ENCODE results near the gene HSPA2.

Gene HSPA2

DNA sequence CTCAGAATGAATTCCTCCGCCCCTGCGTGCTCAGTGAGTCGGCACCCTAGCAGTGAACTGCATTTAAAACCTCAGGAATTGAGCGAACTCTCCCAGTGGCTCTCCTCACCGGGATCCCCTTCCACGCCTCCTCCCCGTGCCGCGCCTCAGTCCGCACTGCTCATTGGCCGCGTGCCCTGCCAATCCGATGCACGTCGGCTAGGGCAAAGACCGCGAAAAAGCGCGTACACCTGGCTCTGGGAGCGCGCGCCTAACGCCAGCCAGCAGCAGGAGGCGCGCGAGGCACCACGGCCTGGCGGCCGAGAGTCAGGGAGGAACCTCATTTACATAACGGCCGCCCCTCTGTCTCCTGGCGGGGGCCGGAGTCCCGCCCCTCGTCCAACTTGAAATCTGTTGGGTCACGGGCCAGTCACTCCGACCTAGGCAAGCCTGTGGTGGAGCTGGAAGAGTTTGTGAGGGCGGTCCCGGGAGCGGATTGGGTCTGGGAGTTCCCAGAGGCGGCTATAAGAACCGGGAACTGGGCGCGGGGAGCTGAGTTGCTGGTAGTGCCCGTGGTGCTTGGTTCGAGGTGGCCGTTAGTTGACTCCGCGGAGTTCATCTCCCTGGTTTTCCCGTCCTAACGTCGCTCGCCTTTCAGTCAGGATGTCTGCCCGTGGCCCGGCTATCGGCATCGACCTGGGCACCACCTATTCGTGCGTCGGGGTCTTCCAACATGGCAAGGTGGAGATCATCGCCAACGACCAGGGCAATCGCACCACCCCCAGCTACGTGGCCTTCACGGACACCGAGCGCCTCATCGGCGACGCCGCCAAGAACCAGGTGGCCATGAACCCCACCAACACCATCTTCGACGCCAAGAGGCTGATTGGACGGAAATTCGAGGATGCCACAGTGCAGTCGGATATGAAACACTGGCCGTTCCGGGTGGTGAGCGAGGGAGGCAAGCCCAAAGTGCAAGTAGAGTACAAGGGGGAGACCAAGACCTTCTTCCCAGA lies at the start of gene HSPA2:
Gene HSPA2 (plus strand): TSS at position 534 of the 995 bp plus-strand sequence. CDS start 109 bp downstream, at position 643.
- in situ Hi-C loops (cut with MboI; ENCODE audit: low sequenced_read_pairs): no loop called here

- in situ Hi-C loops (cut with MboI; ENCODE audit: low sequenced_read_pairs): no loop called here
These were observed 48.9 kb upstream of the HSPA2 start for GRCh38 chr14:64491637-64492036.

GRCh38 chr14:64493455-64493854 lies 47.1 kb upstream of the HSPA2 start:
- in situ Hi-C loops (cut with MboI; ENCODE audit: low sequenced_read_pairs): no loop called here

DNA sequence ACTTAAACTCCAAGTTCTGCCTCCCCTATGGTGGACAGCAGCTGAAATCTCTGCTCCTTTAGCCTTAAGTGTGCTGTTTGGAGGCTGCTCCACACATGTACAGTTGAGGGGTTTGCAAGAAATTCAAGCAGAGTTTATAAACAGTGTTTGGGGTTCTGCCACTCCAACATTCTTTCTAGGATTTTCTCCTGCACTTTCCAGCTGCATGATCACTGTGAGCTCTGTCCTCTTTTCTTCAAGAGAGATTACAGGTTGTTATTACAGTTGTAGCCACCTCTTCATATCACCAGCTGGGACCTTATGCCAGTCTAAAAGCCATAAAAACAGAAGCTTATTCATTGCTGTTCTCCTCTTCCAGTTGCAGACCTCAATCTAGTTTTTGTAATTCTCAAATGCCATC lies 45.3 kb upstream of the HSPA2 start:
- in situ Hi-C loops (cut with MboI; ENCODE audit: low sequenced_read_pairs): no loop called here

GRCh38 chr14:64496764-64497163 lies 43.8 kb upstream of the HSPA2 start:
- in situ Hi-C loops (cut with MboI; ENCODE audit: low sequenced_read_pairs): no loop called here

- in situ Hi-C loops (cut with MboI; ENCODE audit: low sequenced_read_pairs): no loop called here
These were observed 40.5 kb upstream of the HSPA2 start for GRCh38 chr14:64500088-64500487.

GRCh38 chr14:64501411-64502171 lies 39.0 kb upstream of the HSPA2 start:
- in situ Hi-C loops (cut with MboI; ENCODE audit: low sequenced_read_pairs): no loop called here

DNA sequence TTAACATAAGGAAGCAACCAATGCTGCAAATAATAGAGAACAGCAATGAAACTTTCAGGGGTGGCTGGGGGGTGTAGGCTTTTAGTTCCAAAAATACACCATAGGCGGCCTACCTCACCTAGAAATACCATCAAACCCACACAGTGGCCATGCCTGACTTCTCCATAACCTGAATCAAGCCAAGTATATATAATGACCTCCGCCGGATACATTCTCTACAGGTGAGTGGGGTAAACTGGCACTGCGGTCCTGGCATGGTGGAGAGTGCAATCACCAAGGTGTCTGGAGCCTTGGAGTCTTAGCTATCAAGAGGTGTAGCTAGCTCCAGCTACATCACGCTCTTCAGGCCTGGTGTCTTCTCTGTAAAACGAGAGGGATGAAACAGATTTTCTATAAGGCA lies 38.1 kb upstream of the HSPA2 start:
- in situ Hi-C loops (cut with MboI; ENCODE audit: low sequenced_read_pairs): no loop called here

GRCh38 chr14:64502887-64503433 lies 37.6 kb upstream of the HSPA2 start:
- in situ Hi-C loops (cut with MboI; ENCODE audit: low sequenced_read_pairs): no loop called here

- in situ Hi-C loops (cut with MboI; ENCODE audit: low sequenced_read_pairs): no loop called here
These were observed 36.9 kb upstream of the HSPA2 start, which contains the start of gene ZBTB25 for GRCh38 chr14:64503434-64504309. TSS of gene ZBTB25 (minus strand) at chr14:64503838. CDS start at chr14:64490533, 13,305 bp downstream.

- in situ Hi-C loops (cut with MboI; ENCODE audit: low sequenced_read_pairs): no loop called here
These were observed 36.1 kb upstream of the HSPA2 start, which contains the start of gene ZBTB1 for GRCh38 chr14:64504310-64504896. TSS of gene ZBTB1 (plus strand) at chr14:64504770. CDS start at chr14:64521505, 16,735 bp downstream.

DNA sequence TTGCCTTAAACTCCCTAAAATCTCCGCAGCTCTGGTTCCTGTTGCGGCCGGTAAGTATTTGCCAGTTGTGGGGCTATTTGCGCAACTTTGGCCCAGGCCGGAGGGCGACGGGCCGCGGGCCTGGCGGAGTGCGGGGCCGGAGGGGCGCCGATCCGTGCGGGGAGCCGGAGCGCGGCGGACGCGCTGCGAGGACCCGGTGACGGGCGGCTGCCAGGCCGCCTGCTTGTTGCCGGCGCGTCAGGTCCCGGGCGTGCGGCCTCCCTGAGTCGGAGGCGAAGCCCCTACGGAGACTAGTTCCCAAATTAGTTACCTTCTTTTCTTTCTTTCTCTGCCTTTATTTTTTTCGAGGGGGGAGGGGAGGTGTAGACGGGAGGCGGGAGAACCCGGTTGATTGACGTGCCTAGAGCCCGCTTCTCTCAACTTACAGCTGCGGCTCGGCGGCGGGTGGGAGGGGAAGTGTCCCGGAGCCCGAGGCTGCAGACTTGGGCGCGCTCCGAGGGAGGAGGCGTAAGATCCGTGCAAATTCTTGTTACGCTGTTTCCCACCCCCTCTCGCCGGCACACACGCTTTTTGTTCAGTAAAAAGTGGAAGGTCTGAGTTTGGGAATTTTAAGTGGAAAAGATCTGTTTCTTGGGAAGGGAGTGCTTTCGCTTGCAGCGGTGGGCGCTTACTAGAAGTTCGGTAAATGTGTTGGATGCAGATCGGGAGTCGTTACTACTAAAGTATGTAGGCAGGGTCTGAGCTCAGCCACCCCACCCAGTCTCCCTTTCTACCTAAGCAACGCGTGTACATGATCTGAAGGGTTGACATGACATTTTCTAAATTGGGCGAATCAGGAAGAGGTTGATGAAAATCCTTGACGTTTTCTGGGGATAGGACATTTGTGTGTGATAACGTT lies 35.4 kb upstream of the HSPA2 start:
- in situ Hi-C loops (cut with MboI; ENCODE audit: low sequenced_read_pairs): no loop called here

DNA sequence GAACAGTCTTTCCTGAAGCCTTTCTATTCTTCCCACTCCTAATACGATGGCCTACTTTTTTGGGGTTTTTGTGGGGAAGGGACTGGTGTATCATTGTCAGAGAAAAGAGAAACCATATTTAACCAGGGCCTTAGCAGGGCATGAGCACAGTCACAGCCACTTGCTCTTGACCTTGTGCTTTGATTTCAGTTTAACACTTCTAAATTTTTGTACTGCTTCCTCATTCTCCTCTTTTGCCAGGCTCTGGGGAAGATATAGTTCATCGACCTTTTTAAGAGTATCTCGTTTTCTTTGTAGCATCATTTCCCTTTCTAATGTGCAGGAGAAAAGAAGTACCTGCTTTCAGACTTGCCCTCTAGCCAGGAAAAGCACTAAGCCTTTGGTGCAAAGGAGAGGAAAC lies 33.8 kb upstream of the HSPA2 start:
- in situ Hi-C loops (cut with MboI; ENCODE audit: low sequenced_read_pairs): no loop called here

DNA sequence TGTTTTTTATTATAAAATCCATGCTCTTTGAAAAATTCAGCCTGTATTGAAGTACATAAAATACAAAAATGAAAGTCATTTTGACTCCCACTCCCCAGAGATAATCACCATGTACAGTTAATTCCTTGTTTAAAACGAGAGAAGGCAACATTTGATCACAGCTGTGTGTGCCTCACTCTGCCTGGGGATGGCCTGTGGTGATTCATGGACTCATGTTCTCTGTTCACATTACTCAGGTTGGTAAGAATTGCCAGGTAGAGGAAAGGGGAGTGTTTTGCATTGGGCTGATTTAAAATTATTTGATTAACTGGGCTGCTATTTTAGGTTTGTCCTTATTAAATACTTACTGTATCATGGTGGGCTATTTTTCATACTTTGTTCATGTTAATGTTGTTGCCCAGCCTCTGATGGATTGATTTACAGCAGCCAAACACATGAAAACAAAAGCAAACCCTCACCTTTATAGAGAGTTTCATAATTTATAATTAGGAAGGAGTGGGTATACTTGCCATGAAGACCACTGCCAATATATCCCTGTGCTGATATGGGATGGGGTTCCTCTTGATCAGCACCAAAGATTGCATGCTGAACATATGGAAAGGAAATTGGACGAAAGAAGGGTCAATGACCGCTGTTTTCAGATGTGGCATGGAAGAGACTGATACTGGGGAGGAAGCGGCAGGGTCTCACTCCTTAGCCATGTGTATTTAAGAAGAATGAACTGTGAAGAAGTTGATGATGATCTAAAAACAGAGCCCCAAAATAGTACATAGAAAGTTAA lies 33.0 kb upstream of the HSPA2 start:
- in situ Hi-C loops (cut with MboI; ENCODE audit: low sequenced_read_pairs): no loop called here

GRCh38 chr14:64508215-64508776 lies 32.2 kb upstream of the HSPA2 start:
- in situ Hi-C loops (cut with MboI; ENCODE audit: low sequenced_read_pairs): no loop called here

DNA sequence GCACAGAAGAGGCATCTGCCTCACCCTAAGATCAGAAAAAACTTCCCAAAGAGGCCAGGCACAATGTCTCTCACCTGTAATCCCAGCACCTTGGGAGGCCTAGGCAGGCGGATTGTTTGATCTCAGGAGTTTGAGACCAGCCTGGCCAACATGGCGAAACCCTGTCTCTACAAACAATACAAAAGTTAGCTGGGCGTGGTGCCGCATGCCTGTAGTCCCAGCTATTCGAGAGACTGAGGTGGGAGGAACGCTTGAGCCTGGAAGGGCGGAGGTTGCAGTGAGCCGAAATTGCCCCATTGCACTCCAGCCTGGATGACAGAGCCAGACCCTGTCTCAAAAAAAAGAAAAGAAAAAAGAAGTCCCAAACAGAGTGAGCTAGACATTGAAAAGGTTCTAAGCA lies 31.5 kb upstream of the HSPA2 start:
- in situ Hi-C loops (cut with MboI; ENCODE audit: low sequenced_read_pairs): no loop called here

DNA sequence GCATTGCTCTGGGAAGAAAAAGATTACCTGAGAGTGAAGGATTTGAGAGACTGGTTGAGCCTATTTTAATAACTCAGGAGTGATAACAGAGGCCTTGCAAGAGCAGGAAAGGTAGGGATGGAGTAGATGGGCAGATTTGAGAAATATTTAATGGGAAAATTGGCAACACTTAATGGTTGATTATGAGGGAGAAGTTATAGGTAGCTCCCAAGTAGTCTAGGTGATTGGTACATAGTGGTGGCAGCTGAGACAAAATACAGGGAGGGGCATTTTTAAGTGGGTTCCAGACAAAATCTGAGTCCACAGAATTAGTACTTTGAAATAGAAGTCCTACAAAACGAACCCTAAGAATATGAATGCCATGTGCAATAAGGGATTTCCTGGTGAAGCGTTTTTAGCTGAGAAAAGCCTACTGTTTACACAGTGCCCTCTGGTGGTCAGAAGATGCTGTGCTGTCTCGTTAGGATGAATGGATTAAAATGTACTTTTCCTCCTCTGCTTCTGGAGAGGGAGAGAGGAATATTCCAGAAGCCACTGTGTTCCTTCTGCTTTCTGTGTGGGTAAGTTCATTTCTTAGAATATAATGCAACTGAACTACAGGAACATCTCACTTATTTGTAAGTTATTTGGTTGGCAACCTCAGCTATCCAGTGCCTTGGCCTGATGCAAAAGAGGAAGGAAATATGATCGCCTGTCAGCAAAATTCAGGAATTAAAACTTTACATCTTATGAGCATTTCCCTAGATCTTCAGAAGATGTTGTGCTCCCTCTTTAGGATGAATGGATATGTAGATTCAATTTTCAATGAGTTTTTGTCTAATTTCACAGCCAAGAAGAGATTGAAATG lies 29.5 kb upstream of the HSPA2 start:
- in situ Hi-C loops (cut with MboI; ENCODE audit: low sequenced_read_pairs): no loop called here
